Thymus (tissue), 11 donors: ENCODE data around the gene PDGFA. TPM values are rescaled to one million over a fixed set of nuclear protein-coding genes. Genes with fewer than 3 reads are reported as not detected.

Experiments used
- DNase-seq, 9 donors: peaks; one replicate each; pipeline ENCODE4 v3.0.0-alpha.2; 2013; ENCODE audit warnings: low spot score in 9 of 9, low read depth in 6 of 9, missing footprints in 1 of 9
- H3K27ac ChIP-seq, 2 donors: one replicate each; pipeline ENCODE4 v1.5.1; 2013; ENCODE audit warnings: control low read depth in 1 of 2, low read depth in 1 of 2, low read length in 1 of 2, mild to moderate bottlenecking in 1 of 2, moderate library complexity in 1 of 2
- H3K27me3 ChIP-seq, 2 donors: one replicate each; pipeline ENCODE4 v1.5.1; 2013; ENCODE audit warnings: low read length in 1 of 2; ENCODE audit not compliant: control insufficient read depth in 2 of 2, insufficient read depth in 1 of 2
- H3K36me3 ChIP-seq, 2 donors: one replicate each; pipeline ENCODE4 v1.5.1; 2013; ENCODE audit warnings: low read length in 1 of 2, mild to moderate bottlenecking in 1 of 2, moderate library complexity in 1 of 2; ENCODE audit not compliant: control insufficient read depth in 2 of 2, insufficient read depth in 2 of 2
- H3K4me1 ChIP-seq, 2 donors: one replicate each; pipeline ENCODE4 v1.5.1; 2013; ENCODE audit warnings: low read length in 2 of 2; ENCODE audit not compliant: control insufficient read depth in 2 of 2, insufficient read depth in 2 of 2
- H3K4me3 ChIP-seq, 2 donors: one replicate each; pipeline ENCODE4 v1.5.1; 2013; ENCODE audit warnings: low read length in 2 of 2, control low read depth in 1 of 2, mild to moderate bottlenecking in 1 of 2
- H3K9me3 ChIP-seq, 2 donors: one replicate each; pipeline ENCODE4 v1.5.1; 2013; ENCODE audit warnings: low read length in 1 of 2, mild to moderate bottlenecking in 1 of 2; ENCODE audit not compliant: control insufficient read depth in 2 of 2, insufficient read depth in 1 of 2
- WGBS: extraction: QIAGEN DNeasy Blood & Tissue Kit; methylation state at CpG from one replicate; pipeline ENCODE4 v1.1.7; 2013; 5-methylcytosine and 5-hydroxymethylcytosine counted together
- polyA plus RNA-seq: library from polyadenylated mRNA; stranded (reverse); fragments of 200-250 nt; gene quantifications from one replicate; pipeline ENCODE4 v1.2.3, GENCODE V29; 2013
- total RNA-seq: library from RNA; stranded (reverse); fragments of 120-200 nt; gene quantifications from one replicate; pipeline ENCODE4 v1.2.4, GENCODE V29; 2013
- donor health status: healthy.

PDGFA gene
- total and polyA plus RNA-seq, 2 donors, result 8.1 to 15.1 TPM

GRCh38 chr7:514651-515598 is 4.7 kb downstream of the PDGFA start:
- no peak overlapping the region for H3K4me3 ChIP-seq
- 90% methylated on average over 25 of the region's 25 CpGs for WGBS
- no peaks in the 10 kb centered on the region for H3K9me3 ChIP-seq
- H3K4me1 ChIP-seq, result peaks cover 0 to 13% of the 10 kb centered on the region in 2 donors
- H3K27me3 ChIP-seq, result peaks cover 57 to 67% of the 10 kb centered on the region in 2 donors
- DNase-seq, result no peak
- H3K36me3 ChIP-seq, result no peaks in the 10 kb centered on the region
- H3K27ac ChIP-seq, result no peak overlapping the region

- Histone ChIP-seq H3K27me3 (peaks cover 50 to 65% of the 10 kb centered on the region in 2 donors), H3K4me3 (no peak overlapping the region), H3K27ac (no peak overlapping the region), H3K4me1 (peaks cover 0 to 13% of the 10 kb centered on the region in 2 donors), H3K9me3 (no peaks in the 10 kb centered on the region), H3K36me3 (no peaks in the 10 kb centered on the region)
- 92% methylated on average over 10 of the region's 10 CpGs for WGBS
- no peak for DNase-seq
Measured at GRCh38 chr7:514242-514641, 5.4 kb downstream of the PDGFA start.

- Histone ChIP-seq H3K27me3 (peaks cover 44 to 59% of the 10 kb centered on the region in 2 donors), H3K4me1 (peaks cover 0 to 13% of the 10 kb centered on the region in 2 donors), H3K27ac (peak overlapping the region in 1 of 2 donors; percentile 42), H3K9me3 (no peaks in the 10 kb centered on the region), H3K36me3 (no peaks in the 10 kb centered on the region), H3K4me3 (no peak overlapping the region)
- 89% methylated on average over 20 of the region's 20 CpGs for WGBS
- no peak for DNase-seq
Measured at GRCh38 chr7:513521-514166, 6.0 kb downstream of the PDGFA start.

GRCh38 chr7:512541-513311 is 6.9 kb downstream of the PDGFA start:
- Histone ChIP-seq H3K4me1 (peaks cover 0 to 10% of the 10 kb centered on the region in 2 donors), H3K27ac (peak overlapping the region in 1 of 2 donors; percentile 42), H3K9me3 (peaks cover 0 to 2% of the 10 kb centered on the region in 2 donors), H3K4me3 (no peak overlapping the region), H3K27me3 (peaks cover 35 to 50% of the 10 kb centered on the region in 2 donors), H3K36me3 (no peaks in the 10 kb centered on the region)
- WGBS, result 92% methylated on average over 32 of the region's 32 CpGs
- DNase-seq, result no peak

- Histone ChIP-seq H3K9me3 (peaks cover 0 to 2% of the 10 kb centered on the region in 2 donors), H3K4me3 (no peak overlapping the region), H3K36me3 (no peaks in the 10 kb centered on the region), H3K4me1 (peaks cover 0 to 10% of the 10 kb centered on the region in 2 donors), H3K27me3 (peaks cover 29 to 44% of the 10 kb centered on the region in 2 donors), H3K27ac (peak overlapping the region; percentile 11 to 27)
- no peak for DNase-seq
- WGBS, result 96% methylated on average over 19 of the region's 19 CpGs
Measured at GRCh38 chr7:512146-512510, 7.5 kb downstream of the PDGFA start.

GRCh38 chr7:511476-512145 is 8.0 kb downstream of the PDGFA start:
- Histone ChIP-seq H3K4me1 (peaks cover 0 to 9% of the 10 kb centered on the region in 2 donors), H3K27me3 (peaks cover 24 to 40% of the 10 kb centered on the region in 2 donors), H3K9me3 (peaks cover 0 to 2% of the 10 kb centered on the region in 2 donors), H3K36me3 (no peaks in the 10 kb centered on the region), H3K4me3 (no peak overlapping the region), H3K27ac (peak overlapping the region in 1 of 2 donors; percentile 15)
- WGBS, result 94% methylated on average over 25 of the region's 25 CpGs
- DNase-seq, result no peak

GRCh38 chr7:510782-511281 is 8.8 kb downstream of the PDGFA start:
- H3K27me3 ChIP-seq, result peaks cover 16 to 32% of the 10 kb centered on the region in 2 donors
- peaks cover 0 to 8% of the 10 kb centered on the region in 2 donors for H3K4me1 ChIP-seq
- peak overlapping the region in 1 of 2 donors; percentile 40 for H3K27ac ChIP-seq
- no peaks in the 10 kb centered on the region for H3K36me3 ChIP-seq
- 93% methylated on average over 25 of the region's 25 CpGs for WGBS
- DNase-seq, result no peak
- no peak overlapping the region for H3K4me3 ChIP-seq
- H3K9me3 ChIP-seq, result peaks cover 0 to 2% of the 10 kb centered on the region in 2 donors

- no peak overlapping the region for H3K4me3 ChIP-seq
- H3K27me3 ChIP-seq, result peaks cover 10 to 25% of the 10 kb centered on the region in 2 donors
- DNase-seq, result no peak
- 95% methylated on average over 17 of the region's 17 CpGs for WGBS
- no peaks in the 10 kb centered on the region for H3K36me3 ChIP-seq
- no peak overlapping the region for H3K27ac ChIP-seq
- peaks cover 0 to 2% of the 10 kb centered on the region in 2 donors for H3K9me3 ChIP-seq
- H3K4me1 ChIP-seq, result peaks cover 0 to 2% of the 10 kb centered on the region in 2 donors
Measured at GRCh38 chr7:510131-510481, 9.5 kb downstream of the PDGFA start.
